SK-N-SH (cell line): ENCODE data around the gene SYAP1. TPM values are rescaled to one million over a fixed set of nuclear protein-coding genes. Genes with fewer than 3 reads are reported as not detected.

Source experiments
- CTCF ChIA-PET: fragments of 300-600, 350-600 bp; formaldehyde crosslinking; extraction: SDS; loops from one replicate; lab custom pipeline; 2021; lab: Yijun Ruan, JAX
- POLR2A ChIA-PET: fragments of 350-600 bp; sonication (Branson Sonifier 250); formaldehyde crosslinking; extraction: SDS; loops from one replicate; lab custom pipeline; 2020; ENCODE audit warnings: antibody characterized with exemption, inconsistent platforms; lab: Yijun Ruan, JAX
- DNase-seq: peaks from one replicate; pipeline ENCODE4 v3.0.0; 2012
- H2AFZ ChIP-seq: fragments of 200-600 bp; sonication (generic); 2 replicates; pipeline ENCODE4 v1.8.1; 2016; ENCODE audit warnings: antibody characterized with exemption, mild to moderate bottlenecking, low read depth
- H3F3A ChIP-seq: fragments of 200-600 bp; sonication (generic); replicated peaks from 2 replicates; pipeline ENCODE3; 2016; ENCODE audit warnings: antibody characterized with exemption, mild to moderate bottlenecking; ENCODE audit not compliant: insufficient read depth
- H3K27ac ChIP-seq, 2 experiments: fragments of 200-500 bp in 1 of 2; fragments of 200-600 bp in 1 of 2; sonication (Bioruptor generic) in 1 of 2; sonication (generic), shearing (Covaris generic) in 1 of 2; 2 replicates each; pipeline versions ENCODE4 v1.5.1 to v1.6.1; 2014 to 2016; ENCODE audit warnings: low read depth in 2 of 2, inconsistent platforms in 1 of 2, low read length in 1 of 2, mild to moderate bottlenecking in 1 of 2, mixed read lengths in 1 of 2
- H3K27me3 ChIP-seq: fragments of 200-600 bp; sonication (generic), shearing (Covaris generic); 2 replicates; pipeline ENCODE4 v1.6.1; 2016; ENCODE audit warnings: mixed run types; ENCODE audit not compliant: insufficient read depth
- H3K36me3 ChIP-seq, 2 experiments: fragments of 200-500 bp in 1 of 2; fragments of 200-600 bp in 1 of 2; sonication (Bioruptor generic) in 1 of 2; sonication (generic) in 1 of 2; replicated peaks in 1 of 2; 2 replicates each; pipeline versions ENCODE3 to v1.5.1; 2014 to 2016; ENCODE audit warnings: low read length in 1 of 2, mild to moderate bottlenecking in 1 of 2; ENCODE audit not compliant: insufficient read depth in 2 of 2, control insufficient read depth in 1 of 2
- H3K4me1 ChIP-seq, 2 experiments: fragments of 200-500 bp in 1 of 2; fragments of 200-600 bp in 1 of 2; sonication (Bioruptor generic) in 1 of 2; sonication (generic), shearing (Covaris generic) in 1 of 2; 2 replicates each; pipeline versions ENCODE4 v1.5.1 to v1.6.1; 2014 to 2016; ENCODE audit warnings: low read depth in 1 of 2, low read length in 1 of 2, mixed run types in 1 of 2; ENCODE audit not compliant: insufficient read depth in 2 of 2, control insufficient read depth in 1 of 2
- H3K4me2 ChIP-seq: fragments of 200-600 bp; sonication (generic), shearing (Covaris generic); 2 replicates; pipeline ENCODE4 v1.6.1; 2017; ENCODE audit warnings: mixed run types
- H3K4me3 ChIP-seq, 2 experiments: fragments of 200-500 bp in 1 of 2; fragments of 200-600 bp in 1 of 2; sonication (Bioruptor generic) in 1 of 2; sonication (generic), shearing (Covaris generic) in 1 of 2; 2 replicates each; pipeline versions ENCODE4 v1.5.1 to v1.8.1; 2014 to 2016; ENCODE audit warnings: low read depth in 2 of 2, inconsistent platforms in 1 of 2, low read length in 1 of 2, mild to moderate bottlenecking in 1 of 2, mixed read lengths in 1 of 2, moderate library complexity in 1 of 2
- H3K79me2 ChIP-seq: fragments of 200-600 bp; sonication (generic); 2 replicates; pipeline ENCODE4 v1.8.1; 2017; ENCODE audit warnings: mild to moderate bottlenecking; ENCODE audit not compliant: insufficient read depth
- H3K9ac ChIP-seq: fragments of 200-600 bp; sonication (generic); 2 replicates; pipeline ENCODE4 v1.6.1; 2017; ENCODE audit warnings: mixed run types
- H3K9me2 ChIP-seq: fragments of 200-600 bp; sonication (generic); 2 replicates; pipeline ENCODE4 v1.6.1; 2017; ENCODE audit warnings: mixed run types
- H3K9me3 ChIP-seq: fragments of 200-600 bp; sonication (generic); 2 replicates; pipeline ENCODE4 v1.6.1; 2017; ENCODE audit warnings: mixed run types, mild to moderate bottlenecking, moderate library complexity
- H4K20me1 ChIP-seq: fragments of 200-600 bp; sonication (generic); 2 replicates; pipeline ENCODE4 v1.6.1; 2017; ENCODE audit warnings: mild to moderate bottlenecking, mixed run types; ENCODE audit not compliant: insufficient read depth
- CHD2 ChIP-seq: fragments of 150-350 bp; IDR thresholded peaks from 2 replicates; pipeline ENCODE4 v1.6.1; 2018; ENCODE audit warnings: low read length; ENCODE audit not compliant: partially characterized antibody
- EZH2phosphoT487 ChIP-seq: fragments of 200-600 bp; sonication (generic); IDR thresholded peaks from 2 replicates; pipeline ENCODE4 v1.6.1; 2017; ENCODE audit warnings: low read depth, mixed run types, mild to moderate bottlenecking, antibody characterized with exemption, moderate library complexity, borderline replicate concordance
- FOXJ3 ChIP-seq: sonication (generic); formaldehyde crosslinking; IDR thresholded peaks from 2 replicates; pipeline ENCODE4 v1.5.1; 2020; ENCODE audit warnings: mild to moderate bottlenecking, missing genetic modification reagents
- GATA2 ChIP-seq: sonication (generic); formaldehyde crosslinking; IDR thresholded peaks from 2 replicates; pipeline ENCODE4 v1.5.0; 2020; ENCODE audit warnings: mild to moderate bottlenecking, missing genetic modification reagents
- MXI1 ChIP-seq: IDR thresholded peaks from 2 replicates; pipeline ENCODE4 v1.6.1; 2012; ENCODE audit warnings: mild to moderate bottlenecking, low read depth, low read length, improper control_type of control experiment
- POLR2AphosphoS5 ChIP-seq: IDR thresholded peaks from 2 replicates; pipeline ENCODE4 v1.6.1; 2012; ENCODE audit warnings: low read depth, low read length
- RAD21 ChIP-seq: IDR thresholded peaks from 2 replicates; pipeline ENCODE4 v1.6.1; 2012; ENCODE audit warnings: mild to moderate bottlenecking, low read length
- RCOR1 ChIP-seq: fragments of 150-350 bp; IDR thresholded peaks from 2 replicates; pipeline ENCODE4 v1.6.1; 2017; ENCODE audit warnings: antibody characterized with exemption, low read length
- RXRA ChIP-seq: IDR thresholded peaks from 2 replicates; pipeline ENCODE4 v1.4.0; 2012; ENCODE audit warnings: low read depth, mild to moderate bottlenecking, borderline replicate concordance
- SIN3A ChIP-seq: IDR thresholded peaks from 2 replicates; pipeline ENCODE4 v1.6.1; 2012; ENCODE audit warnings: low read depth, mild to moderate bottlenecking, low read length, moderate library complexity, borderline replicate concordance
- SMC3 ChIP-seq: IDR thresholded peaks from 2 replicates; pipeline ENCODE4 v1.6.1; 2012; ENCODE audit warnings: low read depth, low read length, improper control_type of control experiment
- TCF12 ChIP-seq: IDR thresholded peaks from 2 replicates; pipeline ENCODE4 v1.4.0; 2012
- TEAD4 ChIP-seq: IDR thresholded peaks from 2 replicates; pipeline ENCODE4 v1.4.0; 2012; ENCODE audit warnings: mild to moderate bottlenecking, borderline replicate concordance; ENCODE audit not compliant: insufficient read depth
- YY1 ChIP-seq: IDR thresholded peaks from 2 replicates; pipeline ENCODE4 v1.4.0; 2012; ENCODE audit warnings: low read depth, mild to moderate bottlenecking
- WGBS: methylation state at CpG from one replicate; pipeline ENCODE4 v1.1.6; 2017; ENCODE audit warnings: low lambda C conversion rate; 5-methylcytosine and 5-hydroxymethylcytosine counted together
- polyA plus RNA-seq, 3 experiments: library from polyadenylated mRNA; depleted of rRNA; stranded (reverse); fragments of >200 nt; gene quantifications; 2 replicates each; pipeline ENCODE4 v1.2.3, GENCODE V29; 2012
- TF ChIP-seq, protein P1 (sequence below): fragments of 200-600 bp; sonication (generic); IDR thresholded peaks from 2 replicates; pipeline ENCODE4 v1.6.1; 2017; ENCODE audit warnings: antibody characterized with exemption, mild to moderate bottlenecking, moderate library complexity
- TF ChIP-seq, protein P2 (sequence below): IDR thresholded peaks from 2 replicates; pipeline ENCODE4 v1.4.0; 2012; ENCODE audit warnings: low read depth
- TF ChIP-seq, protein P3 (sequence below): IDR thresholded peaks from 2 replicates; pipeline ENCODE4 v1.4.0; 2012; ENCODE audit warnings: low read depth, borderline replicate concordance
- TF ChIP-seq, protein P4 (sequence below): IDR thresholded peaks from 2 replicates; pipeline ENCODE4; 2012

SYAP1 gene
- polyA plus RNA-seq, 1 of the 3 experiments (the other 2 are of a cell fraction), result 11.9 TPM

DNA sequence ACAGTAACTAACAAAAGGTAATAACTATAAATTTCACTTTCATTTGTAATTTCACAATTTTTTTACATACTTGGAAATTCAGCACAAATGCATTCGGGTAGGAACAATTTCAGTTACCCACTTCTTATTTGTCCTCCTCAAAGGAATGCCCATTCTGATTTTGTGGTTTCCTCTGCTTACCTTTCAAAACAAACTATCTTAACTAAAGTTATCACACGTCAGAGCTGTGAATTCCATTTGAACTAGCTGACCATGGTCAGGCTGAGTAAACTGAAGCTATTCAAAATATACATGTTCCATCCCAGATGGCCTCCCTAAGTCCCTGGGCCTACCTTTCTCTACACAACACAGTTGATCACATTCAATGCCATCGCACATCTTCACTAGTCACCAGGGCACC is 11.4 kb upstream of the SYAP1 start:
- no peaks in the 10 kb centered on the region for H4K20me1 ChIP-seq
- H3K36me3 ChIP-seq, result peaks cover 0 to 6% of the 10 kb centered on the region in 2 experiments
- ChIA-PET CTCF (interaction anchor here (1.1 kb wide), 1 partner anchor 13 kb away, joined by 3 read pairs; no protein-coding TSS in a partner anchor), POLR2A (no interaction called here)
- no peak overlapping the region for H3K27ac ChIP-seq
- no peaks in the 10 kb centered on the region; a peak in 1 of 4 replicates for H3K4me1 ChIP-seq
- H3K79me2 ChIP-seq, result peaks cover 21% of the 10 kb centered on the region
- H2AFZ ChIP-seq, result no peak overlapping the region
- no peaks in the 10 kb centered on the region for H3K9me2 ChIP-seq
- H3K4me3 ChIP-seq, result no peak overlapping the region
- H3F3A ChIP-seq, result peaks cover 9% of the 10 kb centered on the region
- no peaks in the 10 kb centered on the region for H3K9me3 ChIP-seq
- 85% methylated on average over 3 of the region's 3 CpGs for WGBS
- TF ChIP-seq TCF12 (no peak), RAD21 (no peak), RXRA (no peak), TEAD4 (no peak), SIN3A (no peak), MXI1 (no peak)
- TF ChIP-seq, protein P1, sequence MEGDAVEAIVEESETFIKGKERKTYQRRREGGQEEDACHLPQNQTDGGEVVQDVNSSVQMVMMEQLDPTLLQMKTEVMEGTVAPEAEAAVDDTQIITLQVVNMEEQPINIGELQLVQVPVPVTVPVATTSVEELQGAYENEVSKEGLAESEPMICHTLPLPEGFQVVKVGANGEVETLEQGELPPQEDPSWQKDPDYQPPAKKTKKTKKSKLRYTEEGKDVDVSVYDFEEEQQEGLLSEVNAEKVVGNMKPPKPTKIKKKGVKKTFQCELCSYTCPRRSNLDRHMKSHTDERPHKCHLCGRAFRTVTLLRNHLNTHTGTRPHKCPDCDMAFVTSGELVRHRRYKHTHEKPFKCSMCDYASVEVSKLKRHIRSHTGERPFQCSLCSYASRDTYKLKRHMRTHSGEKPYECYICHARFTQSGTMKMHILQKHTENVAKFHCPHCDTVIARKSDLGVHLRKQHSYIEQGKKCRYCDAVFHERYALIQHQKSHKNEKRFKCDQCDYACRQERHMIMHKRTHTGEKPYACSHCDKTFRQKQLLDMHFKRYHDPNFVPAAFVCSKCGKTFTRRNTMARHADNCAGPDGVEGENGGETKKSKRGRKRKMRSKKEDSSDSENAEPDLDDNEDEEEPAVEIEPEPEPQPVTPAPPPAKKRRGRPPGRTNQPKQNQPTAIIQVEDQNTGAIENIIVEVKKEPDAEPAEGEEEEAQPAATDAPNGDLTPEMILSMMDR, result no peak
- TF ChIP-seq, protein P2, sequence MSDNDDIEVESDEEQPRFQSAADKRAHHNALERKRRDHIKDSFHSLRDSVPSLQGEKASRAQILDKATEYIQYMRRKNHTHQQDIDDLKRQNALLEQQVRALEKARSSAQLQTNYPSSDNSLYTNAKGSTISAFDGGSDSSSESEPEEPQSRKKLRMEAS, result no peak
- TF ChIP-seq, protein P3, sequence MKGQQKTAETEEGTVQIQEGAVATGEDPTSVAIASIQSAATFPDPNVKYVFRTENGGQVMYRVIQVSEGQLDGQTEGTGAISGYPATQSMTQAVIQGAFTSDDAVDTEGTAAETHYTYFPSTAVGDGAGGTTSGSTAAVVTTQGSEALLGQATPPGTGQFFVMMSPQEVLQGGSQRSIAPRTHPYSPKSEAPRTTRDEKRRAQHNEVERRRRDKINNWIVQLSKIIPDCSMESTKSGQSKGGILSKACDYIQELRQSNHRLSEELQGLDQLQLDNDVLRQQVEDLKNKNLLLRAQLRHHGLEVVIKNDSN, result no peak
- no peak overlapping the region for H3K9ac ChIP-seq
- DNase-seq, result no peak
- no peaks in the 10 kb centered on the region for H3K27me3 ChIP-seq
- H3K4me2 ChIP-seq, result no peak overlapping the region

DNA sequence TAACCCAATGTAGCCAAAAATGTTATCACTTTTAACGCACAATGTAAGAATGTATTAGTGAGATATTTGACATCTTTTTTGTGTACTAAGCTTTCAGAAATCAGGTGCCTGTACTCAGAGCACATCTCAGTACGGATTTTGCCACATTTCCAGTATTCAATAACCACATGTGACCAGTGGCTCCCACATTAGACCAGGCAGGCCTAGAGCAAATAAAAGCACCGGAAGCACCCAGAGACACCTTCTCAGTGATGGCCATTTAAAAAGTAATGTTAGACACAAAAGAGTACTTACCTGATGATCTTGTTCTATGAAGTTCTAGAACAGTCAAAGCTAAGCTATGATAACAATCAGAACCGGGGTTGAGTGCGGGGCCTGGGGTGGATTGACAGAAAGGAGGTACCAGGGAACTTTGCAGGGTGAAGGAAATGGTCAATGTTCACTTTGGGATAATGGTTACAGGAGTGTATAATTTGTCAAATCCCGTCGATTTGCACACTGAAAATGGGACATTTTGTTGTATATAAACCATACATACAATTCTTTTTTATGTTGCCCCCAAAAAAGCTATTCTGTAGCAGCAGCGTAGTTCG is 8.1 kb upstream of the SYAP1 start:
- Histone ChIP-seq H3F3A (peaks cover 9% of the 10 kb centered on the region), H3K4me2 (peak overlapping the region; percentile 88), H3K9ac (peak overlapping the region; percentile 86), H3K9me2 (no peaks in the 10 kb centered on the region), H2AFZ (peak overlapping the region; percentile 91), H3K27ac (peak overlapping the region; percentile 31 to 72; a peak in 2 of 4 replicates), H3K9me3 (no peaks in the 10 kb centered on the region), H3K4me3 (peak overlapping the region; percentile 62 to 66), H3K36me3 (peaks cover 0 to 6% of the 10 kb centered on the region in 2 experiments), H3K27me3 (no peaks in the 10 kb centered on the region), H4K20me1 (no peaks in the 10 kb centered on the region), H3K4me1 (no peaks in the 10 kb centered on the region; a peak in 1 of 4 replicates), H3K79me2 (peaks cover 21% of the 10 kb centered on the region)
- WGBS, result 50% methylated on average over 9 of the region's 9 CpGs
- peak; percentile 44 for DNase-seq
- ChIA-PET POLR2A (interaction anchor here (0.8 kb wide), 1 partner anchor 8 kb away, joined by 3 read pairs; the partner anchor contains the start of gene SYAP1), CTCF (interaction anchor here (1.3 to 3.4 kb wide), 2 partner anchors 12 to 15 kb away, joined by 3 to 18 read pairs; no protein-coding TSS in a partner anchor)
- TF ChIP-seq SIN3A (no peak), POLR2AphosphoS5 (no peak), YY1 (no peak), RCOR1 (no peak), CHD2 (no peak), EZH2phosphoT487 (no peak), FOXJ3 (no peak), SMC3 (no peak), GATA2 (no peak)
- TF ChIP-seq, protein P1, result no peak
- TF ChIP-seq, protein P4, sequence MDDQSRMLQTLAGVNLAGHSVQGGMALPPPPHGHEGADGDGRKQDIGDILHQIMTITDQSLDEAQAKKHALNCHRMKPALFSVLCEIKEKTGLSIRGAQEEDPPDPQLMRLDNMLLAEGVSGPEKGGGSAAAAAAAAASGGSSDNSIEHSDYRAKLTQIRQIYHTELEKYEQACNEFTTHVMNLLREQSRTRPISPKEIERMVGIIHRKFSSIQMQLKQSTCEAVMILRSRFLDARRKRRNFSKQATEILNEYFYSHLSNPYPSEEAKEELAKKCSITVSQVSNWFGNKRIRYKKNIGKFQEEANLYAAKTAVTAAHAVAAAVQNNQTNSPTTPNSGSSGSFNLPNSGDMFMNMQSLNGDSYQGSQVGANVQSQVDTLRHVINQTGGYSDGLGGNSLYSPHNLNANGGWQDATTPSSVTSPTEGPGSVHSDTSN, result no peak
- TF ChIP-seq, protein P2, result no peak
